HG03565 (cell line): ENCODE measurements around the gene ARHGEF35.
"Not testable (repeated sequence)": the region's sequence is repeated elsewhere in the genome, so short reads cannot be mapped to it uniquely, and the experiment has no call there.

Experiments
- ATAC-seq: cut with Tn5 transposase; IDR thresholded peaks from one replicate; pipeline ENCODE4 v1.9.1; 2021; ENCODE audit warnings: mild to moderate bottlenecking, moderate library complexity; ENCODE audit not compliant: unreplicated experiment

The ARHGEF35 gene

DNA sequence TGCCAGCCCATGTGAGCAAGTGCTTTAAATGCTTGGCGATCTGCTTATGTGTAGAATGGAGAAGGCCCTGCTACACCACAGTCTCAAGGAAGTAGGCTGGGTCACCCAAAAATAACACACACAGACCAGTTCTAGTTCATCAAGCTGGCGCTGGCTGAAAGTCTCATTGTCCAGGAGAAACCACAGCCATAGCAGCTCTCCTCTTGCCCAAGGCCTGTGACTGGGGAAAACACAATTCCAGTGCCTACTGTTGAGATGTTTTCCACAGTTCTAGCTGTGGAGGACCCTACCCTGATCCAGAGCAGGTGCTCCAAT, 16.5 kb downstream of the ARHGEF35 start:
- ATAC-seq = not testable (repeated sequence)

DNA sequence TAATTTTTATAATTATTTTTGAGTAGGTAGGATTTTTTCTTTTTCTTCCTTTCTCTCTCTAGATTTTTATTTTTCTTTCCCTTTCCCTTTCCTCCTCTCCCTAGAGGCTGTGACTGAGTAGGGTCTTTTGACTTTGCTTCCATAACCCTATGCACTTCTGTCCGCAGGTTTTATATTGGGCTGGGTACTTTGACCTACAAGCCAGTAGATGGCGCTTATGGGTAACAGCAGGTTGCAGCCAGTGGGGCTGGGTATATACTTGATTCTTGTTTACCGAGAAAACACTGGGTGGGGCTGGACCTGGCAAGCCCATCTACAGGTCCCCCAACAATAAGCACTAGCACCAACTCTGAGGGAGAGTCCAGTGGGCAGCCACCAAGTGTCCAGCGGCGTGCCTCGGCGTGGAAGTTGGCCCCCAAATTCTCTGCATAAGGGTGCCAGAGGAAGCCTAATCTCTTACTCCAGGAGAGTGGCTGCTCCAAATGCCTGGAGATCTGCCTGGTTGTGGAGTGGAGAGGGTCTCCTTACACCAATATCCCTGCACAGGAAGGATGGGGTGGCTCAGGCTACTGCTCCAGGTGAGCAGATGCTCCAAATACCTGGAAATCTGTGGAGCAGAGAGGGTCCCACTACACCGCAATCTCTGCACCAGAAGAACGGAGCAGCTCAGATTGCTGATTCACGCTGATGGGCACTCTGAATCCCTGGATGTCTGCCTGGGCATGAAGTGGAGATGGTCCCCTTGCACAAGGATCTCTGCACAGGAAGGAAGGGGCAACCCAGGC, 17.1 kb downstream of the ARHGEF35 start:
- peak; percentile 91 for ATAC-seq

DNA sequence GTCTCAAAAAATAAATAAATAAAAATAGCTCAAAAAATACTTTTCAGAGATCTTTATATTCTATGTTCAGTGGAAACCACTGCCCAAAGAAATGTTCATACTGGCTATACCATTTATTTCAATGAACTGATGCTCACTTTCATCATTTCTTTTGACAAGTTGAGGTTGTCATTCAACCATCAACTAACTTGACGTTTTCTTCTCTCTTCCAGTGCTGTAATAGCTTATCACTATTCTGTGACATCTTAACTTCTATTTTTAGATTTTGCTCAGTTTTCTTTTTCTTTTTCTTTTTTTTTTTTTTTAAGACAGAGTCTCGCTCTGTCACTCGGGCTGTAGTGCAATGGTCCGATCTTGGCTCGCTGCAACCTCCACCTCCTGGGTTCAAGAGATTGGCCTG, 21.0 kb downstream of the ARHGEF35 start:
- no peak for ATAC-seq

GRCh38 chr7:144171594-144172350, 23.9 kb downstream of the ARHGEF35 start:
- ATAC-seq = not testable (repeated sequence)

- ATAC-seq = no peak
These were observed 30.8 kb downstream of the ARHGEF35 start for GRCh38 chr7:144164784-144165183.

GRCh38 chr7:144158861-144159260, 36.8 kb downstream of the ARHGEF35 start:
- no peak for ATAC-seq

DNA sequence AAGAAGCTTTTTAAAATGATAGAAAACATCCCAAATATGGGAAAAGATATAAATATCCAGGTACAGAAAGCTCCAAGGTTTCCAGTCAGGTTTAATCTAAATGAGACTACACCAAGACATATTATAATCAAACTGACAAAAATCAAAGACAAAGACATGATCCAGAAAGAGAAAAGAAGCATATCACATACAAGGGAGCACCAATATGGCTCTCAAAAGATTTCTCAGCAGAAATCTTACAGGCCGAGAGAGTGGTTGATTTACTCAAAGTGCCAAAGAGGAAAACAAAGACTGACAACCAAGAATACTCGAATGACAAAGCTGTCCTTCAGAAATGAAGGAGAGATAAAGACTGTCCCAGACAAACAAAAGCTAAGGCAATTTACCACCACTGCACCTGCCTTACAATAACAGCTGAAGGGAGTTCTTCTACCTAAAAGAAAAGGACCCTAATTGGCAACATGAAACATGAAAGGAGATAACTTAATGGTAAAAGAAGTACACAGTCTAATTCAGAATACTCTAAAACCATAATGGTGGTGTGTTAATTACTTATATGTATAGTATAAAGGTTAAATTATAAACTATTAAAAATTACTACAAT, 47.3 kb downstream of the ARHGEF35 start:
- no peak for ATAC-seq

- ATAC-seq = no peak
These were observed 51.2 kb downstream of the ARHGEF35 start for GRCh38 chr7:144144426-144144825.

DNA sequence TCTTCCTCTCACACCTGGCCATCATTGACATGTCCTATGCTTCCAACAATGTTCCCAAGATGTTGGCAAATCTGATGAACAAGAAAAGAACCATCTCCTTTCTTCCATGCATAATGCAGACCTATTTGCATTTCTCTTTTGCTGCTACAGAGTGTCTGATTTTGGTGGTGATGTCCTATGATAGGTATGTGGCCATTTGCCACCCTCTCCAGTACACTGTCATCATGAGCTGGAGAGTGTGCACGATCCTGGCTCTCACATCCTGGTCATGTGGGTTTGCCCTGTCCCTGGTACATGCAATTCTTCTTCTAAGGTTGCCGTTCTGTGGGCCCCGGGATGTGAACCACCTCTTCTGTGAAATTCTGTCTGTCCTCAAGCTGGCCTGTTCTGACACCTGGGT, 53.4 kb downstream of the ARHGEF35 start:
- ATAC-seq = no peak

DNA sequence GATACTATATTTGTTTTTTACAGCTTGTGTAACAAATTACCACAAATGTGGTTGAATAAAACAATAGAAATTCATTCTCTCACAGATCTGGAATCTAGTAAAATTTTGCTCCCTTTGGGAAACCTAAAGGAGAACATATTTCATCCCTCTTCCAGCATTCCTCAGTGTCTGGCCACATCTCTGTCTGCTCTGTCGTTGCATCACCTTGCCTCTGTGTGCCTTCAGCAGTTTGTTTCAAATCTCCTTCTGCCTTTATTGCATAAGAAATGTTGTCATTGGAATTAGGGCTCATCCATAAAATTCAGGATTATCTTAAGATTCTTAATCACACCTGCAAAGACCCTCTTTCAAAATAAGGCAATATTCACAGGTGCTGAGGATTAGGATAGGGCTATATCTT, 58.1 kb downstream of the ARHGEF35 start:
- no peak for ATAC-seq
